ENCODE measurements around the gene FXYD6.

Gene FXYD6

GRCh38 chr11:117884994-117885393 is 8.5 kb upstream of the FXYD6 start:
- DNase-seq (ENCODE audit: low spot score) = no peak

DNA sequence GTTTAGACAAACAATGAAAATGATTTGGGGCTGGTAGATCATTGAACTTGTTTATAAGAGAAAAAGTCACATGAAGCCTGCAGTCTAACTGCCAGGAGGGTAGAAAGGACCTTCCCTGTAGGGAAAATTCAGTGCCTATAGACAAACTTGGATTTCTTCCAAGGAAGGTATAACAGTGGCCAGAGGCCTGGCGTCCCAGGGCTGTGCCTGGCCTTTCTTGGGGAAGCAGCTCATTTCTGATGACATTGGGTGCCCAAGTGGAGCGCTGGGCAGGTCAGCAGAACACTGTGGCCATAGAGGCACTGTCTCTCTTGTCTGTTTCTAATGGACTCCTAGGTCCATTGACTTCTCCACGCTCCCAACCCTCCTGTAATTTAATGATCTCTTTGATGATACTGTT is 6.6 kb upstream of the FXYD6 start:
- no peak for DNase-seq (ENCODE audit: low spot score)

GRCh38 chr11:117882311-117882905 is 6.0 kb upstream of the FXYD6 start:
- no peak for DNase-seq (ENCODE audit: low spot score)

GRCh38 chr11:117881217-117881616 is 4.8 kb upstream of the FXYD6 start:
- DNase-seq (ENCODE audit: low spot score) = no peak

DNA sequence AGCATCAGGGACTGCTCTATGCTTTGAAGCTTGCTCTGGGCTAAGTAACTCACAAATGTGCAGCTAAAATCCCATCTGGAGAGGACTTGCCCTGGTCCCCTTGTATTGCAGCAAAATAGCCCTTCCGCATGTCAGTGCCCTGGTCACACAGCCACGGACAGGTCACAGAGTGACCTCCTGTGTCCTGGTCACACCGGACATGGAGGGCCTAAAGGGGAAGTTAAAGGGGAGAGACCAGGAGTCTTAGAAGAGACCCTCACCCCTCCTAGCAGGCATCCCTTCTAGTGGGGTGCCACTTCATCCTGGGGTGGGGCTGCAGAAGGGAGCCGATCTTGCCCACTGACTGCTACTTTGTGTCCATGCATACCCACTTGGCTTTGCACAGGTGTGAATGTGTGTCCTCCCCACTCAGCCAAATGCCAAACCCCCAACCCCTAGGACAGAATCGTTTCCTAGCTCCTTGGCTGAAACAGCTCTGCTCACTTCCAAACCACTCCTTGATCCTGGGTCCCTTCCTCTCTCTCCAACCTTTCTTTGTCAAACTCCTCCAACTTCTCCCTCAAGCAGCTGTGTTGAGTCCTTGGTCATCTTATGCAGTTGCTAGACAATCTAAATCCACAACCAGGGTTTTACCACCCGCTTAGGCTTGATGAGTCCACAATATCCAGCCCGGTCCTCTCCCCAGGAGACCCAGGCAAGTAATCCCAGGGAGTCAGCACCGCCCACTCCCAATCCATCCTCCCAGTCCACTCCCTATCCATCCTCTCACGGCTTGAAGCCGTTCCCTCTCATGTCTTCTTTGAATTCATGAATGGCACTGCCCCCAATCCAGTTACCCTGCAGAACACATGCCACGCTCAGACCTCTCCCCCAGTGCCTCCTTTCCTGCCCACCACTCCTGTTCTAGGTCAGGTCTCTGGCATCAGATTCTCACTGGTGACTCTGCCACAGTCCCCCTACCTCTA is 3.3 kb upstream of the FXYD6 start:
- no peak for DNase-seq (ENCODE audit: low spot score)

GRCh38 chr11:117878939-117879475 is 2.5 kb upstream of the FXYD6 start:
- no peak for DNase-seq (ENCODE audit: low spot score)

GRCh38 chr11:117878314-117878938 is 2.0 kb upstream of the FXYD6 start:
- DNase-seq (ENCODE audit: low spot score) = no peak

DNA sequence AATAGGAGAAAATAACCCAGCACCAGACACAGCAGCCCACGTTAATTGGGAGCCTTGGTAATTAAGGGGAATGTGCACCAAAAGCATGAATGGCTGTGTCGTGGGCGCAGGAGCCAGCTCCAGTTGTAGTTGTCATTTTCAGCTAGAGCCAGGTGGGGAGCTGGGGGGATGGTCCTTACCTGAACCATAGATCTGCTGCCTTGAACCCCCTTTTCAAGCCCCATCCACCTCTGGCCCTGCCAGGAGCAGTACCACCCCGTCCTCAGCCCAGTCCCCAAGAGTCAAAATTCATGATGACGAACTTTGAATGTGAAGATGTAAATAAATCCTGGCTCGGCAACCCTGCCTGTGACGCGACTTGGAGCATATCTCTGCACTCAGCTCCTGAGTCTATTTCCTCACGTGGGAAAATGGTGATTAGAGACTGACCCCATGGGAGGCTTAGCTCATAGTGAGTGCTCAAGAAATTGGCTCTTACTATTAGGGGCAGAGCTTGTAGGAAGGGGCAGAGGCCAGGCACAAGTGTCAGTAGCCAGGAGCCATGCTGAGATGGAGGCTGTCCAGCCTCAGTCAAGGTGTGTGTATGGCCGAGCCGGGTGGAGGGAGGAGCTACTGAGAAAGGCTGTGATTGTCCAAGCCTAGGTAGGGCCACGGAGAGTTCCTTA is 794 bp upstream of the FXYD6 start:
- DNase-seq (ENCODE audit: low spot score) = no peak

GRCh38 chr11:117876059-117876340 is 458 bp downstream of the FXYD6 start:
- no peak for DNase-seq (ENCODE audit: low spot score)

- DNase-seq (ENCODE audit: low spot score) = no peak
Observed at GRCh38 chr11:117875382-117876058, 938 bp downstream of the FXYD6 start.

- no peak for DNase-seq (ENCODE audit: low spot score)
Observed at GRCh38 chr11:117874910-117875381, 1.5 kb downstream of the FXYD6 start.

- DNase-seq (ENCODE audit: low spot score) = no peak
Observed at GRCh38 chr11:117874253-117874909, 2.1 kb downstream of the FXYD6 start.

DNA sequence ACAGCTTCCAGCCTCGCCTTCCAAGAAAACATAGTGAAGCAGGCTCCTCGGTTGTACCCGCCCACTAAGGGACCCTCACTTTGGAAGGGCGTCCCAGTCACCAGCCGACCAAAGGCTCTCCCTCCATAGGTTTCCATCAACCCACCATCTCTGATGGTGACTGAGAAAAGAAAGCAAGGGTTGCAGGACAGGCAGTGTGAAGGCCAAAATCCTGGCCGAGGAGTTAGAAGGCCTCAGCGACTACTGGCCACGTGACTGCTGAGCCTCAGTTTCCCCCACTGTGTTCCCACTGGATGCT is 2.7 kb downstream of the FXYD6 start:
- no peak for DNase-seq (ENCODE audit: low spot score)

GRCh38 chr11:117872975-117873827 is 3.3 kb downstream of the FXYD6 start:
- DNase-seq (ENCODE audit: low spot score) = no peak

DNA sequence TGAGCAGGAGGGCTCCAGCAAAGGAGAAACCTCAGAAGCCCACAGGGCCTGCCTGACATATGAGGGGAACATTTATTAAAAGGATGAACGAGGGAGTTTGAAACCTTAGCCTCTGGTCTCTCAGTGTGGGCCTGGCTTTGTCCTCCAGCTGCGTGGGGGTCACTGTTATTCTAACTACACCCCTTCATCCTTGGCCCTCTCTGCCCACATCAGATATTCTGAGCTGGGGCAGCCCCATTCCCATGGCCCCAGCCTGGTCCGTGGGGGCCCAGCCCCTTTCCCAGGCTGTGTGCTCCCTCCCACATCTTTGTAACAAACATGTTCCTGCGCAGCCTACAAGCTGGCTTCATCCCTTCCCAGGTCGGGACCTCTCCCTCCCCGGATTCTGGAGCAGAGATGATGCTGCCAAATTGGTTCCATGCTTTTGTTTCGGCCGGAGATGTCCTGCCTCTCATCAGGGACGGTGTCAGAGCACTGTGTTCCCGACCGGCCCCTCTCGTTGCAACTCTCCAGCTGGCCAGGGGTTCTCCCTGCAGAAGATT is 4.0 kb downstream of the FXYD6 start:
- no peak for DNase-seq (ENCODE audit: low spot score)

DNA sequence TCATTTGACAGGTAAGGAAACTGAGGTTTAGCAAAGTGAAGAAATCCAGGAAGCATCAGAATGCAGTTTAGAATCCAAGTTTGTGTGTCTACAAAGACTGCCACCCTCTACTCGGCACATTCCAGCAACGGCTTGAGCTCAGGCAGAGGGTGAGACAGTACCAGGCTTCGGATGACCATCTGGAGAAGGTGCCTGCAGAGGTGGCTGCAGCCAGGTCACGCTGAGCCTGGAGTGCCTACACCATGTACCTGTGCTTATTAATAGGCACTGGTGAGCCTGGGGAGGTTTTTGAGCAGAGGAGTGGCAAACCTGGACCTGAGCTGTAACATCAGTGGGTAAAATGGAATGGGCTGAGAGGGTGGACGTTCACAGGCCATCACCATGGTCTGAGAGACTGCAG is 4.7 kb downstream of the FXYD6 start:
- no peak for DNase-seq (ENCODE audit: low spot score)

DNA sequence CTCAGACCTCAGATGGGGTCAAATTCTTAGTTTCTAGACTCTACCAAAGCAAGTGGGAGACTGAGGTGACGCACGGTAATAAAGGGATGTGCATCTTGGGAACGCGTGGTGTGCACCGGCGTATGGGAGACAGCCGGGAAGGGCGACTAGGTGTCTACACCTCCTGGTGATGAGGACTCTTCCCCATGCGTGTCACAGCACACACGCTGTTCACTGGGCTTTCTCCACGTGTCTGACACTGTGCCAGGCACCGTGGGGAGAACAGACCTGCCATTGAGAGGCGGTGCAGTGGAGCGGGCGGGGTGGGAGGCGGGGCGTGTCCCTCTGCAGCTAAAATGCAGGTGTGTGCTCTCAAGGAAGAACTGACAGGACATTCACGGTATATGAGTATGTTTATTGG is 5.3 kb downstream of the FXYD6 start:
- DNase-seq (ENCODE audit: low spot score) = no peak

DNA sequence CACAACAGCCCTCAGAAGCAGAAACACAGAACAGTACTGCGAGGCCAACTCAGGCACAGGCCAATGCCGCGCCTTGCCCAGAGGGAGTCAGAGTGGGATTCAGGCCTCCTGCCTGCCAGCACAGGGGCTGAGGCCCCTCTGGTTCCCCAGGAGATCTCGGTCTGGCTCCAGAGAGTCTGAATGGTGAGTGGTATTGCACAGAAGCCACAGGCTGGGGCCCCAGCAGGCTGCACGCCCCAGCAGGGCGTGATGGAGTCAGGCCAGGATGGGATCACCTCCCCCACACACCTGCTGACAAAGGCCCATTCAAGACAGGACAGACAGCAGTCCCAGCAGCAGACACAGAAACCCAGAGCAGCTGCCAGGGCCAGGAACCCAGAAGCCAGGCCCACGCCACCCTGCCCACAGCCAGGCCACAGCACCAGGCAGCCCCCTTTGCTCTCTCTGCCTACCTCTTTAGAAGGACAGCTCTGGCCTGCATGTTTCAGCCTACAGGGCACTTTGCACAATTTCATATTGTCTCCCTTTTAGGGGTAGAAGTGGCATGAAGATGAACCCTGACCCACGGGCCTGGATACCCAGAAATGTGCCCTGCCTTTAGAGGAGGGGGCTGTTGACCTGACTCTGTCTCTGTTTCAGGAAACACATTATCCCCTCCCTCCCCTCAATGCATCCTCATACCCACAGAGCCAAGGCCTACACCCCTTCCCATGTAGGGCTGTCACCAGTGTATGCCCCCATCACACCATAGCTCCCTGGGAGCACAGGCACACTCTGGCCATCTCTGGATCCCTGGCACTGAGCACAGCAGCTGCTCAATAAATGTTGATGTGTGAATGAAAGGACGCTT is 6.1 kb downstream of the FXYD6 start:
- no peak for DNase-seq (ENCODE audit: low spot score)

DNA sequence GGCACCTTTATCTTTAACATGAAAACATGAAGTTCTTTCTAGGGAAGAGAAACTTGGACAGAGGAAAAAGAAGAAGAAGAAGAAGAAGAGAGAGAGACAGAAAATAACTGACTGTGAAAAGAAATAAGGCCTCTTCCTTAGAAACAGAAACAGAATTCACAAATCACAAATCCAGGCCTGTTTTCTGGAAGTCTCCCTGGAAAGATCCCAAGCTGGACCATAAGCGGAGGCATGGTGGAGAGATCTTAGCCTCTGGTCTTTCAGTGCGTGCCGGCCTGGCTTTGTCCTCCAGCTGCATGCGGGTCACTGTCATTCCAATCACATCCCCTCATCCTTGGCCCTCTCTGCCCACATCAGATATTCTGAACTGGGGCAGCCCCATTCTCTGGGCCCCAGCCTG is 6.9 kb downstream of the FXYD6 start:
- no peak for DNase-seq (ENCODE audit: low spot score)

Data from GM03348 (cell line).